AG10803 (cell line): ENCODE data around the gene SLC19A2.
"Not testable (repeated sequence)": the region's sequence is repeated elsewhere in the genome, so short reads cannot be mapped to it uniquely, and the experiment has no call there.

Experiments
- DNase-seq: peaks from one replicate; pipeline ENCODE4 v3.0.0; 2010; ENCODE audit warnings: low read depth
- H3K4me3 ChIP-seq: 2 replicates; pipeline ENCODE4 v1.5.1; 2011; ENCODE audit warnings: mild to moderate bottlenecking, low read length, control low read depth
- CTCF ChIP-seq: conservative IDR thresholded peaks from 2 replicates; pipeline ENCODE4 v1.5.1; 2011; ENCODE audit warnings: mild to moderate bottlenecking, low read length, control low read depth, inconsistent platforms

The SLC19A2 gene

GRCh38 chr1:169485431-169486280 is at the start of gene SLC19A2:
Gene SLC19A2, minus strand, starts transcription at chr1:169485944. Its CDS starts 178 bp downstream, at chr1:169485766.
- peak within 1 kb of the TSS; percentile 72 for H3K4me3 ChIP-seq
- peak; percentile 41 for TF ChIP-seq CTCF
- peak; percentile 100 for DNase-seq

- TF ChIP-seq CTCF = no peak
- no peak for DNase-seq
- no peak overlapping the region for H3K4me3 ChIP-seq
Observed at GRCh38 chr1:169534653-169535052, 48.9 kb upstream of the SLC19A2 start.

- not testable (repeated sequence) for H3K4me3 ChIP-seq
Observed at GRCh38 chr1:169533528-169534190, 47.9 kb upstream of the SLC19A2 start.

GRCh38 chr1:169530448-169530847 is 44.7 kb upstream of the SLC19A2 start:
- H3K4me3 ChIP-seq = no peak overlapping the region
- TF ChIP-seq CTCF = no peak
- no peak for DNase-seq

More at GRCh38 chr1:169533528-169534190, 47.9 kb upstream of the SLC19A2 start:
- not testable (repeated sequence) for DNase-seq

GRCh38 chr1:169529068-169529642 is 43.4 kb upstream of the SLC19A2 start:
- no peak for TF ChIP-seq CTCF
- no peak overlapping the region for H3K4me3 ChIP-seq
- DNase-seq = peak; percentile 11

GRCh38 chr1:169528215-169529067 is 42.7 kb upstream of the SLC19A2 start:
- TF ChIP-seq CTCF = no peak
- no peak overlapping the region for H3K4me3 ChIP-seq
- no peak for DNase-seq
